ENCODE measurements around the gene NPBWR2. TPM values are rescaled to one million over a fixed set of nuclear protein-coding genes. Genes with fewer than 3 reads are reported as not detected.

The NPBWR2 gene, protein sequence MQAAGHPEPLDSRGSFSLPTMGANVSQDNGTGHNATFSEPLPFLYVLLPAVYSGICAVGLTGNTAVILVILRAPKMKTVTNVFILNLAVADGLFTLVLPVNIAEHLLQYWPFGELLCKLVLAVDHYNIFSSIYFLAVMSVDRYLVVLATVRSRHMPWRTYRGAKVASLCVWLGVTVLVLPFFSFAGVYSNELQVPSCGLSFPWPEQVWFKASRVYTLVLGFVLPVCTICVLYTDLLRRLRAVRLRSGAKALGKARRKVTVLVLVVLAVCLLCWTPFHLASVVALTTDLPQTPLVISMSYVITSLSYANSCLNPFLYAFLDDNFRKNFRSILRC
- total RNA-seq (2014; rRNA removed) = not detected in 2 replicates
- not detected for polyA plus RNA-seq (2012)

DNA sequence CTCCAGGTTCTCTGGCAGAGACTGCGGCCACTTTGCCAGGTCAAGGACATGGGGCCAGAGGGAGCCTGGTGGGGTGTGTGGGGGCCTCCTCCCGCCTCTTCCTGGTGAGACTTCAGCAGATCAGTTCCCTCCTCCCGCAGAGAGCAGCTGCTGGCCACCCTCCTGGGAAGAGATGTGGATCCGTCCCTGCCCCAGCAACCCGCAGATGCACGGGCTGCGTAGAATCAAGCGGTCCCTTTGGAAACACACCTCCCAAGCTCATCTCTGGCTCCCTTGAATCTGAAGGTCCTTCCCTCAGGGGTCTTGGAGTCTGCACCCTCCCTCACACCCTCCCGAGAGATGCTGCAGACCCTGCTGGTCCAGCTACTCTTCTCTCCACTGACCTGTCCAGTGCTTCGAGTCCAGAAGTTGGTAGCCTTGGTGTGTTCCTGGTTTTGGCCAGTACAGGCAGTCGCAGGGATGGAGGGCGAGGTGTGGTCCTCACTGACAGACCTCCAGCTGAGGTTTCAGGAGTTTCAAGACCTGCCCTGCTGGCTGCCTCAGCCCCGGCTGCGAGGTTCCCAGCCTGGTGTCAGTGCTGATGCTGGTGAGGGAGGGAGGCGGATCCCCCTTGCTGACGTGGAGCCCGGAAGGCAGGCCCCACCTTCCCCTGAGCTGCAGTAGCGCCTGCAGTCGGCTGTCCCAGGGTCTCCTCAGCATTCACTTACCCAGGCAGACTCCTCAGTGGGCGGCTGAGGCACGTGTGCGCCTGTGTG is at the start of gene NPBWR2:
Gene NPBWR2 (minus strand): TSS at position 585 of the 755 bp plus-strand sequence. CDS start 734 bp downstream, outside the sequence.
- DNase-seq (ENCODE audit: low read depth) = no peak

DNA sequence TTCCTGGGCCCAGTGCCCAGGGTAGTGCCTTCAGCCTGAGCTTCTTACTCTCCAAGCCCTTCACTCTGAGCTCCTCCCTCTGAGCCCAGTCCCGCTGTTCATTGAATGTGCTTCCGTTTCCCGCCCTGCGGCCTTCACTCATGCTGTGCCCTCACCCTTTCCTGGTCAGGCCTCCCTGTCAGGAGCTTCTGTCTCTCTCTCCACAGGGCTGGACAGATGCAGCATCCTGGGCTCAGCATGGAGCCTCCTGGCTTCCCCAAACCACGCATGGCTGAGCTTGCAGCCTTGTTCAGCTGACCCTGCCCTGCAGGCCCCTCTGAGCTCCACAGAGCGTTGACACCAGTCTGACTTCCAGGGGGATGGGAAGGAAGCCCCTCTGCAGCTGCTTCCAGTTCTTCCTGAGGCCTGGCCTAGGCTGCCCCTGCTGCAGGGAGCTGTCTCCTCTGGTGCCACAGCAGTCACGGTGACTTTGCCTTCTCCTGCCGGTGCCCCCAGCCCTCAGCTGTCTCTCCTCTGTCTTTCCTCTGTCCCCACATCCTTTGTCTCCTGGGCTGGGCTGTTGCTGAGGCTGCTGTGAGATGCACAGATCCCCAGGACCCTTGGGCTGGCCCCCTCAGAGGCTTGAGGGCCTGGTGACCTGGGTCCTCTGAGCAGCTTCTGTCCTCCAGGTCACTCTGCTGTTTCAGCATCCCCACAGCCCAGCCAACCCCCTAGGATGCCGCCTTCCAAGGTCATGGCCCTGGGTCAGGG is 48.9 kb upstream of the NPBWR2 start:
- no peak for DNase-seq (ENCODE audit: low read depth)

DNA sequence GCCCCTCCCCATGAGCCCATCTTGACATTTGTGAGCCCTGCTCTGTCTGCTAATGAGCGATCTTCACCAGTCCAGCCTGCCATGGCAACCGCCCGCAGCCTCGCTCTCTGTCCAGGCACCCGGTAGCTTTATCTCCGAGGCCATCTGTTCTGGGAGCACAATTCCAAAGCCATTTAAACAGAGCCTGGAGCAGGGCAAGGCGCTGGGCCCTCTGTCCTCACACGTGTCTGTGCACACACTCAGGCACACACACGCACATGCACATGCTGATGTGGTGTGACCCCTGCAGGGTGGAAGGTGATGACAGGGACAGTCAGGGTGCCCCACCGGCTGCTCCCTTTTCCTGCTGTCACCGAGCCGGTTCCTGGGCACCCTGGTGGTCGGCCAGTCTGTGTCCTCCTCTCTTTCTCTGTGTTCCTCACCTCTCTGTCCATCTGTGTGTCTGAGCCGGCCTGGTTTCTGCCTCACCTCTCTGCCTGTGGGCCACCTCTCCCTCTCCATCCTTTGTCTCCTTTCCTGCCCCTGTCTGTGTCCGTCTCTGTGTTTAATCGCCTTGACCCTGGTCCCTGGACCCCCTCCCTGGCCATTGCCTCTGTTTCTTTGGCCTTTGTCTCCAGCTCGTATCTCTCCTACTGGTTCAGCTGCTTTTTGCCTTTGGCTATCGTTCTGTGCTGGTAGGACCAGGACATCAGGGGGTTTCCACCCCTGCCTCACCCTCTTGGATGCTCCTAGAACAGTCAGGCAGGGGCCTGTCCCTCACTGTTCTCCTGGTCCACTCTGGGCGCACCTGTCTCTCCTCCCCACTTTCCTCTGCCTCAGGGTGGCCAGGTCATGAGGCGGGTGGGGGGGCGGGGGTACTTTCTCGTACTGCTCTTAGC is 48.1 kb upstream of the NPBWR2 start:
- no peak for DNase-seq (ENCODE audit: low read depth)

DNA sequence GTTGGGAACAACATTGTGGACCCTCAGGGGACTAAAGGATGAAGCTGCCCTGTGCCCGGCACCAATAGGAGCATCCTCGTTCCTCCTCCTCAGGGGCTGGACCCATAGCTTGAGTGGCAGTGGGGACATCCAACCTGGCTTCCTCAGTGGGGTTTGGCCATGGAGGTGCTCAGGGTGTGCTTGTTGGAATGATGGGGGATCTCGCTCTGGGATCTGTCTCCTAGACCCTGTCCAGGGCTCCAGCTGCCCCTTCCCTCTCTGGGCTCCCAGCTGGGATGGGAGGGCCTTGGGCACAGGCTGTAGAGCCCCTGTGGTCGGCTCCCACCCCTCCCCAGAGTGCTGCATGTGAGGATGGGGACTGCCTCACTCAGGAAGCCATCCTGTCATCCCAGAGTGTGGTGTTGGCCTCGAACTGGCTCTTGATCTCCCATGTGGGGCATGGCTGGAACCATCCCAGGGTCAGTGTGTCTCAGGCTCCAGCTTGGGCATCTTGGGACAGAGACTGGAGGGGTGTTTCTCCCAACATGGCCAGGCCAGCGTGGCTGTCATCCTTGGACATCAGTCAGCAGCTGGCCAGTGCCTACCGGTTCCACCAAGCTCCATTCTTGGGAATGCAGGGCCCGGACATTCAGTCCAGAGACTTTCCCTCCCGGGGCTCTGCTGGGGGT is 47.4 kb upstream of the NPBWR2 start:
- no peak for DNase-seq (ENCODE audit: low read depth)

DNA sequence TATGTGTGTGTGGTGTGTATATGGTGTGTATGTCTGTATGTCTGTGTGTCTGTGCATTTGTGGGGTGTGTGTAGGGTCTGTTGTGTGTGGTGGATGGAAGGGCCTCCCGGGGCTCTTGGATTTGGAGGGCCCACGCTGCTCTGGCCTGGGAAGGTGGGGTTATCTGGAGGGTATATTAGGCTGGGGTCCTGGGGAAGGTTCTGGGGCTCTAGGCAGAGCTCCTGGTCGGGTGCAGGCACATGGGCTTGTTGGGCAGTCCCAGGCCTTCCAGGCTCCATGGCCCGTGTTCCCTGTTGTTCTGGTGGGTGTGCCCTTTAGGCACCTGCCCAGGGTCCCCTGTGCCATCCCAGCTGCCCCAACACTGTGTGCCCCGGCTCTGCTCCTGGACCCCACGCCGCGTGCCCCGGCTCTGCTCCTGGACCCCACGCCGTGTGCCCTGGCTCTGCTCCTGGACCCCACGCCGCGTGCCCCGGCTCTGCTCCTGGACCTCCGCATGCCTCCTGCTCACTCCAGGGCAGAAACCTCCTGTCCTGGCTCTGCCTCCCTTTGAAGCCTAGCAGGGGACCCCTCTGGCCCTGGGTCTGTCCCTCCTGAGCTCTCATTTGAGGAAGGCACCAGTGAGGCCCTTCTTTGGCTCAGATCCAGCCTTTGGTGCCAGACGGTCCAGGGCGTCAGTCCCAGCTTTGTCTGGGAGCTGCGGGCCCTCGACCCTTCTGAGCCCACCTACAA is 46.7 kb upstream of the NPBWR2 start:
- no peak for DNase-seq (ENCODE audit: low read depth)

DNA sequence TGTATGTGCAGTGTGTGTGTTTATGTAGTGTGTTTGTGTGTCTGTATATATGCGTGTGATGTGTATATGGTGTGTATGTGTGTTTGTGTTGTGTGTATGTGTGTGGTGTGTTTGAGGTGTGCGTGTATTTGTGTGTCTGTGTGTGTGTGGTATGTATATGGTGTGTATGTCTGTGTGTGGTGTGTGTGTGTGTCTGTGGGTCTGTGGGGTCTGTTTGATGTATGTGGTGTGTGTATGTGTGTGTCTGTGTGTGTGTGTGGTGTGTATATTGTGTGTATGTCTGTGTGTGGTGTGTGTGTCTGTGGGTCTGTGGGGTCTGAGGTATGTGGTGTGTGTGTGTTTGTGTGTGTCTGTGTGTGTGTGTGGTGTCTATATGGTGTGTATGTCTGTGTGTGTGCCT is 46.0 kb upstream of the NPBWR2 start:
- DNase-seq (ENCODE audit: low read depth) = no peak

DNA sequence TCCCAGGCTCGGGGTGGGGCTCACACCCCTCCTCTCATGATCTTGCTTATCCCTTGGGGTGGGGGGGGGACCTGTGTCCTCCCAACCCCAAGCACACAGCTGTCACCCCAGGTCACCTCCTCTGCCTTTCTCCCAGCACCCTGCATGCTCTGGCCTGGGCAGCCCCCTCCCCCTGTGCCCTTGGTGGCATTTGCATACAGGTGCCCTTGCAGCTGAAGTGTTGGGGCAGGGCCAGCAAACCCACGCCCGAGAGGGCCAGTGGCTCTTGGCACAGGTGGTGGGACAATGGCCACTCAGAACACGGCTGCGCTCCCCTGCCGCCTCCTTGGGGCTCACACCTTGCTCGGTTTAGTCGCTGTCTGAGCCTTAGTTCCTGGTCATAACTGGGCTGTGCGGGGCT is 45.5 kb upstream of the NPBWR2 start:
- no peak for DNase-seq (ENCODE audit: low read depth)

DNA sequence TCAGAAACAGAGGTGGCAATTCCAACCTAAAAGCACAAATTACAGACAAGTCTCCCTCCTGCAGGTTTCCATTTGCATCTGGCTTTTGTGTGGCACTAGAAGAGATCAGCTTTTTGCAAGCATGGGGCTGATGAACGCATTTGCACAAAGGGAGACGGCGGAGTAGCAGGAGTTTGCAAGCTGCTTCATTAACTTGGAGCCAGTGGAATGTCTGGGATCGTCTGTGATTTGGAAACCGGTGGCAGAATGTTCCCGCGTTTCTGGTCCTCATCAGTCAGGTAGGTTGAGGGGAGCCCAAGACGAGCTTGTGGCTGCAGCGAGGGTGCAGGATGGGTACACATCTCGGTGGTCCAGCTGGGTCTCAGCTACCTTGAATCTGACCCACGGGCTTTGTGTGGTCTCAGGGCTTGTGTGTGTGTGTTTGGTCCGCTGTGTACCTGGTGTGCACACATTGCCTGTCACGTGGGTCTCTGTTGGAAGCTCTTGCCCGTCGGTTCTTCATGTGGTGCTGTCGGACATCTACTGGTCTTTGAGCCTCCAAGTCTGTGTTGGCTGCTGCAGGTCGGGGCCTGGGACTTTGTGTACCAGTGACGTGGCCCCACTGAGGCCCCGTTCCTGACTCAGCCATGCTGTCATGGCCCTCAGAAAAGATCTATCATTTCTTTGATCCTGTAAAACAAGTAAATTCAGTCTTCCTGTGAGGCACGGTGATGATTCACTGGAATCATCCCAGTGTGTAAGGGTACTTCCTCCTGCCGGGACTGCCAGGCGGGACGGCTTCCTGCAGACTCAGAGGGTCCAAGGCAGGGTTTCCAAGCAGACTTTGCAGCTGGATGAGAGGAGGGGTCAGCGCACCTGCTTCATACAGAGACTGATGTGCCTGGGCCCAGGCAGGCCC is 44.5 kb upstream of the NPBWR2 start:
- no peak for DNase-seq (ENCODE audit: low read depth)

DNA sequence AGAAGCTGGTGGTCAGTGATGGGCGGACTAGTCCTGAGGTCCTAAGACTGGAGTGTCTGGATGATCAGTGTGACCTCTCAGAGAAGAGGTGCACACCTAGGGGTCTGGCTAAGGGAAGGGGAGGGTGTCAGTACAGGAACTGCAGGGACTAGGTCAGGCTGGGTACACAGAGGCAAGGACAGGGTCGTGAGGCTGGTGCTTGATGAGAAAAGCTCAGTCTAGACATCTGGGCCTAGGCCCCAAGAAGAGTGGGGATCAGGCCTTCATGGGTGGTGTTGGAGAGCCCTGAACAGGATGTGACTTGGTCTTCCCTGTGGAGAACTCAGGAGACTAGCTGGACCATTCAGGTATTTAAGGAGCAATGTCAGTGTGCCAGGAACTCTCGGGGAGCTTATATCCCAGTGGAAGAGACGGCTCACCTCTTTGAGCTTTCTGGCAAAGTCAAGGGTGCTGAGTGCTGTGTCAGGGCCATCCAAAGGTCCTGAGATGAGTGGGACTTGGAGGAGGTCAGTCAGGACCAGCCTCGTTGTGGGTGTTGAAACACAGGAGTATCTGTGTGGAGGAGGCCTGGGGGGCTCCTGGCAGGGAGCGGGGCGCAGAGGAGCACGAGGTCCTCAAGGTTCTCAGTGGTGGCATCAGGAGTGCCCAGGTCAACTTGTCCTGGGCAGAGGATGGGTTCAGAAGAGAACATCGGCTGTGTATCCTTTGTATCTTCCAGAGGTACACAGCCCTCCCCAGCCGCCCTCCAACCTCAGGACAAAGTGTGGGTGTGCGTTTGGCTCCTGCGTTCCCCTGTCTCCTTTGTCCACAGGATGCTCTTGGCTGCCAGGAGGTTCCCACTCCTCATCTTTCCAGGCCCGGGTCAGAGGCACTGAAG is 43.6 kb upstream of the NPBWR2 start:
- DNase-seq (ENCODE audit: low read depth) = no peak

DNA sequence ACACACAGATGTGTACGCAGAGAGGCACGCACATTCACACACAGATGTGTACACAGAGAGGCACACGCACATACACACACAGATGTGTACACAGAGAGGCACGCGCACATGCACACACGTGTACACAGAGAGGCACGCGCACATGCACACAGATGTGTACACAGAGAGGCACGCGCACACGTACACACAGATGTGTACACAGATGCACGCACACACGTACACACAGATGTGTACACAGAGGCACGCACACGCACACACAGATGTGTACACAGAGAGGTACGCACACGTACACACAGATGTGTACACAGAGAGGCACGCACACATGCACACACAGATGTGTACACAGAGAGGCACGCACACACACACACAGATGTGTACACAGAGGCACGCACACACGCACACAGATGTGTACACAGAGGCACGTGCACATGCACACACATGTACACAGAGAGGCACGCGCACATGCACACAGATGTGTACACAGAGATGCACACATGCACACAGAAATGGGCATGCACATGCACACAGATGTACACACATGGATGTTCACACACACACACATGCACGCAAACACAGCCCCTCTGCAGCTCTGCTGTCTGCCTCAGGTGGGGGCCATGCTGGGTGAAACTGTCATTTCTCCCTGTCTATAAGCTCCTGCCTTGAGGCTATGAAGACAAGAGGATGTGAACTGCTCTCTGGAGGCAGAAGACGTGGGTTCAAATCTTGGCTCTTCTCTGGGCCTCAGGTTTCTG is 42.6 kb upstream of the NPBWR2 start:
- no peak for DNase-seq (ENCODE audit: low read depth)

DNA sequence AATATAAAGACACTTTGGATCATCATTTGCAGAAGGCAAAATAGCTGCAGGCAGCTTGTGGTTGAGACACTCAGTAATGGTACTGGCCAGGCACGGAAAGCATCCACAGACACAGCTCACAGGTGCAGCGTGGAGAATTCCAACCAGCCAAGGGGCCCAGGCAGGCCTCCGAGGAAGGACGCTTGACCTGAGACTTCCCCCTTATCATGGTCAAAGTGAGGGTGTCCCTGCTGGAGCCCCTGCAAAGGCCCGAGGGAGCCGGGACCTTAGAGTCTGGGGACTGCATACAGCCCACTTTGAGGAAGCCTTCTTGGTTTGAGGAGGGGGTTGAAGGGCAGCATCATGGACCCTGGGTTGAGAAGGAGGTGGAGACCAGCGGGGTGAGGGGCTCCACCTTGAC is 41.8 kb upstream of the NPBWR2 start:
- DNase-seq (ENCODE audit: low read depth) = no peak

DNA sequence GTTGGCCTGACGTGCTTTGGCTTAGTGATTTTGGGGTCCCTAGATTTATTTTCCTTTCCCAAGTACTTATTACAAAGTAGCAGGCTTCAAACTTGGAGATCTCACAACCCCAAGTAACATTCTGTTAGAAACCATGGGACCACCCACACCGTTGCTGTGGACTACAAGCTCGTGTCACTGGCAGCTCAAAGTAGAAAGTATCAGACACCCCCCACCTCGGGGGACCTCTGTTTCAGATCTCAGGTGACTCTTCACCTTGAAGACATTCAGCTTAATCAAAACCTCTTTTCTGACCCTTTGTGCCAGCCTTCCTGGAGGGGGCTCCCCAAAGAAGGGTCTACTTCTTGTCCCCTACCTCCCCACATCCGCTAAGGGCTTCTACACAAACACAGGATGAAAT is 41.2 kb upstream of the NPBWR2 start:
- no peak for DNase-seq (ENCODE audit: low read depth)

DNA sequence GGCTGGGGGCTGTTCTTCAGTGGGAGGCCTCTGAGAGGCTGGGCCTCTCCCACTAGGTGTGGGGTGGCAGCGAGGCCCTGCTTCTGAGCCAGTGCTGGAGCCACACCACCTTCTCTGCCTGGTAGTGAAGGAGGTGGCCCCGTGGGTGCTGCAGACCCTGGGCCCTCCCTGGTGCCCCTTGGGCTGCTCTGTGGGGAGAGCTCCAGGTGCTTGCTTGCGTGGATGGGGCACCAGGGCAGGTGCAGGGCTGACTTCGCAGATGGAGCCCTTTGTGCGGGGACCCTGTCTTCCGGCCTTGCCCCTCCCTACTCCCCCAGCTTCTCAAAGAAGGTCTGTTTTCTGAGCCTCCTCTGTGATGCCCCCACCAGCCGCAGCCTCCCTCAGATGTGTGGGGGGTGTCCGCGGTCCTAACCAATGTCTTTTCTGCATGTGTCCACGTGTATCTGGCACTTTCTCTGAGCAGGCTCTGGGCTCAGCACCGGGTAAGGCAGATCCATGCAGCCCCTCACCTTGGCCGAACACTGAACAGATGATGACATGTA is 39.6 kb upstream of the NPBWR2 start:
- DNase-seq (ENCODE audit: low read depth) = no peak

DNA sequence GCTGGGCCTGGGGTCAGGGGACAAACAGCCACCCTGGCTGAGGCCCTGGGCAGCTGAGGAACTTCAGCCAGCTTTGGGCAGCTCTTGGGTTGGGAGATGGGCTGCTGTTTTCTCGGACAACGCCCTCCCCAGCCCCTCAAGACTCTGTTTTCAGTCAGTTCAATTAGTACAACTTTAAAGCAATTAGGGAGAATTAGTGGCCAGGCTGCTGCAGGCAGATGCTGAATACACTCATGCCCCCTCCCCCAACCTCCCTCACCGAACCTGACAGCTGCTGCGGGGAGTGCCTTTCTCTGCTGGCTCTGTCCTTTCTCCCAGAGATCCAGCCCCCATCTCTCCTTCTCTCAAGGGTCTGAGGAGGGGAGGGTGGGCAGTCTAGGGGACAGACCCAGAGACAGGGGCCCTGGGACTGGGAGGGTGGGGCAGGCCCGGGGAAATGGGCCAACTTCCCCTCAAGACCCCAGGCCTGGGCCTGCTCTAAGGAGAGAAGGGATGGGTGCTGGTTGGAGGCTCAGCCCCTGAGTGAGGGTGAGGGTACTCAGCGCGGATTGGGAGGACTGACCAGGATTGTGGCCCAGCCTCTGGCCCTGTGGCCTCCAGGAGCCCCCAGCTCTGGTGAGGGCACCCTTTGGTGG is 39.1 kb upstream of the NPBWR2 start:
- DNase-seq (ENCODE audit: low read depth) = no peak

DNA sequence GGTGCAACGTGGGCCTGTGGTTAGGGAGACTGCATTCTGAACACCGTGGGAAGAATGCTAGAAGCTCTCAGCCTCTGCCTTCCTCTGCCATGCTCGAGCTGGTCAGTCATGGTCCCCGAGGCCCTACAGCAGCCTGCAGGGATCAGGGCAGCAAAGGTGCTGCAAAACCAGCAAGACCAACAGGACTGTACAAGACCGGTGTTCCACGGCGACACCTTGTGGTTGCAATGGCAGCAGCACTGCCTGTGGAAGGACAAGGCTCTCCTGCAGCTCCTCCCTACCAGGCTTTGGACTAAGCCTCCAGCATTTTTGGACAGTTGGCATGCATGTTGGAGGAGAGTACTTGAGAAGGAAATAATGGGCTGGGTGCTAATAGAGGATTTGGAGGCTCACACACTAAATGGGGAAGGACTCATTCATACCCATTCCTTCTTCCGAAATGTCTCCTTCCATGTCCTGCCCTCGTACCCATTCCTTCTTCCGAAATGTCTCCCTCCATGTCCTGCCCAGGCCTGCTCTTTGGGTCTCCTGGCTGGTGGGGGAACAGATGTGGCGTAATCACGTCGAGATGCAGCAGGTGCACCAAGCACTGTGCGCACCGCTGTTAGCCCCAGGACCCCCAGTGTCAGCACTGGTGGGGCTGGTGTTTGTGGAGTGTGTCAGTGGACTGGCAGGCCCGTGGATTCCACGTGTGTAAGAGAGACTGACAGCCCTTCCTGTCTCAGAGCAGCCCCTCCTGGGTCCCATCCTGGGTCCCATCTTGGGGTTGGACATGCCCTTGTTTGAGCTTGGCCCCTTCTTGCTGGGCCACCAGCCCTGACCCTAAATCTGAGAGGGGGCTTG is 38.3 kb upstream of the NPBWR2 start:
- DNase-seq (ENCODE audit: low read depth) = no peak

Data from LHCN-M2 (cell line).